Tibial artery (tissue), 4 donors: ENCODE measurements around the gene KLHL1.
"Not testable (repeated sequence)": the region's sequence is repeated elsewhere in the genome, so short reads cannot be mapped to it uniquely, and the experiment has no call there.

Experiments used
- DNase-seq, 2 donors: peaks; one replicate each; pipeline ENCODE4 v3.0.0-alpha.2; 2019
- H3K27ac ChIP-seq, 2 donors: fragments of 200-600 bp; sonication (generic) in 1 of 2; 1 replicate in 1 of 2; 2 replicates in 1 of 2; pipeline ENCODE4 v1.5.1; 2018 to 2019; ENCODE audit warnings: mild to moderate bottlenecking in 1 of 2
- H3K27me3 ChIP-seq, 2 donors: fragments of 200-600 bp; sonication (generic) in 1 of 2; one replicate each; pipeline versions ENCODE4 v1.5.1 to v1.6.0; 2016 to 2019
- H3K36me3 ChIP-seq, 3 donors: fragments of 200-600 bp; sonication (generic) in 2 of 3; one replicate each; pipeline ENCODE4 v1.5.1; 2016 to 2019; ENCODE audit warnings: mild to moderate bottlenecking in 2 of 3
- H3K4me1 ChIP-seq, 4 donors: fragments of 200-600 bp; sonication (generic) in 2 of 4; 1 replicate in 3 of 4; 2 replicates in 1 of 4; pipeline ENCODE4 v1.5.1; 2016 to 2019
- H3K4me3 ChIP-seq, 2 donors: fragments of 200-600 bp; sonication (generic) in 1 of 2; 1 replicate in 1 of 2; 2 replicates in 1 of 2; pipeline ENCODE4 v1.5.1; 2018 to 2019; ENCODE audit warnings: mild to moderate bottlenecking in 2 of 2
- H3K9me3 ChIP-seq, 3 donors: fragments of 200-600 bp; sonication (generic) in 1 of 3; one replicate each; pipeline ENCODE4 v1.5.1; 2016 to 2019
- intact Hi-C: fragments of 100-400 bp; cut with DNase I; formaldehyde crosslinking; loops from one replicate; pipeline ENCODE4 v1.15.0; 2023; ENCODE audit warnings: low total_unique reads
- TF ChIP-seq, protein P1 (sequence below), 2 experiments: fragments of 200-600 bp in 1 of 2; fragments of 450-650 bp in 1 of 2; IDR thresholded peaks; one replicate each; pipeline ENCODE4 v1.5.1; 2017 to 2019; ENCODE audit warnings: antibody characterized with exemption in 2 of 2, mild to moderate bottlenecking in 1 of 2, moderate library complexity in 1 of 2

The KLHL1 gene, protein sequence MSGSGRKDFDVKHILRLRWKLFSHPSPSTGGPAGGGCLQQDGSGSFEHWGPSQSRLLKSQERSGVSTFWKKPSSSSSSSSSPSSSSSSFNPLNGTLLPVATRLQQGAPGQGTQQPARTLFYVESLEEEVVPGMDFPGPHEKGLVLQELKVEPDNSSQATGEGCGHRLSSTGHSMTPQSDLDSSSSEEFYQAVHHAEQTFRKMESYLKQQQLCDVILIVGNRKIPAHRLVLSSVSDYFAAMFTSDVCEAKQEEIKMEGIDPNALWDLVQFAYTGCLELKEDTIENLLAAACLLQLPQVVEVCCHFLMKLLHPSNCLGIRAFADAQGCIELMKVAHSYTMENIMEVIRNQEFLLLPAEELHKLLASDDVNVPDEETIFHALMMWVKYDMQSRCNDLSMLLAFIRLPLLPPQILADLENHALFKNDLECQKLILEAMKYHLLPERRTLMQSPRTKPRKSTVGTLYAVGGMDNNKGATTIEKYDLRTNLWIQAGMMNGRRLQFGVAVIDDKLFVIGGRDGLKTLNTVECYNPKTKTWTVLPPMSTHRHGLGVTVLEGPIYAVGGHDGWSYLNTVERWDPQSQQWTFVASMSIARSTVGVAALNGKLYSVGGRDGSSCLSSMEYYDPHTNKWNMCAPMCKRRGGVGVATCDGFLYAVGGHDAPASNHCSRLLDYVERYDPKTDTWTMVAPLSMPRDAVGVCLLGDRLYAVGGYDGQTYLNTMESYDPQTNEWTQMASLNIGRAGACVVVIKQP

DNA sequence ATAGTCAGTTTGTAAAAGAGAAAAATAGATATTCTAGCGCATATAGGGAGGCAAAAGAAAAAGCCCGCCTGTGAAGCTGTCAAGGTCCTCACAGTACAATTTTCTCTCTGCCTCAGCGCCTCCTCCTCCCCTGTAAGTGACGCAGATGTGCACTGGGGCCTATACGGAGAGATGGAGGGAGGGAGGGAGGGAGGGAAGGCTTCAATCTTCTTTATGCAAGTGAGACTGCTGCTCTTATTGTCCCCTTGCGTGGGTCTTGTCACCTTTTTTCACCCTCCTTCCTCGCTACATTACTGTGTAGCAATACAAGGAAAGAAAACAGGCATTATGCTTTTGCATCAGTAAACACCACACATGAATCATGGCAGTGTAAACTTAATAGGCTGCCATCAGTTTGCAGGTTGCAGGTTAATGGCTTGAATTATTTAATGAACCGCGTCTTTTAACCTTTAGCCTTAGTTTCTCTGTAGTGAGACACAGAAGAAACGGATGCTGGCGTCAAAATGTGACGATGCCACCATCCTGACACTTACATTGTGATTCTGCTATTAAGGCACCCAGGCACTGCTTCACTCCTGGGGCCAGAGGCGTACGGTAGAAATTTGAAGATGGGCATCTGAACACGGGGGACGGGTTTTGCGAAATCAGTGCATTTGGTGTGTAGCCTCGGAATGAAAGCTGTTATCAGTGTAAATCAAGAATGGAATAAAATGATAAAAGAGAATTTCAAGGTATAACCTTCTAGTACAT, at the start of gene KLHL1:
TSS of gene KLHL1 (minus strand) at position 97 of the 750 bp plus-strand sequence. CDS start 753 bp downstream, outside the sequence.
- peaks cover 0 to 7% (median 0%) of the 10 kb centered on the region in 4 donors for H3K4me1 ChIP-seq
- H3K27ac ChIP-seq: no peak within 1 kb of the TSS
- H3K9me3 ChIP-seq: no peaks in the 10 kb centered on the region
- peaks cover 0 to 8% of the 10 kb centered on the region in 2 donors for H3K27me3 ChIP-seq
- DNase-seq: no peak
- no peak within 1 kb of the TSS for H3K4me3 ChIP-seq
- intact Hi-C loops: no loop called here
- H3K36me3 ChIP-seq: no peaks in the 10 kb centered on the region
- TF ChIP-seq, protein P1, sequence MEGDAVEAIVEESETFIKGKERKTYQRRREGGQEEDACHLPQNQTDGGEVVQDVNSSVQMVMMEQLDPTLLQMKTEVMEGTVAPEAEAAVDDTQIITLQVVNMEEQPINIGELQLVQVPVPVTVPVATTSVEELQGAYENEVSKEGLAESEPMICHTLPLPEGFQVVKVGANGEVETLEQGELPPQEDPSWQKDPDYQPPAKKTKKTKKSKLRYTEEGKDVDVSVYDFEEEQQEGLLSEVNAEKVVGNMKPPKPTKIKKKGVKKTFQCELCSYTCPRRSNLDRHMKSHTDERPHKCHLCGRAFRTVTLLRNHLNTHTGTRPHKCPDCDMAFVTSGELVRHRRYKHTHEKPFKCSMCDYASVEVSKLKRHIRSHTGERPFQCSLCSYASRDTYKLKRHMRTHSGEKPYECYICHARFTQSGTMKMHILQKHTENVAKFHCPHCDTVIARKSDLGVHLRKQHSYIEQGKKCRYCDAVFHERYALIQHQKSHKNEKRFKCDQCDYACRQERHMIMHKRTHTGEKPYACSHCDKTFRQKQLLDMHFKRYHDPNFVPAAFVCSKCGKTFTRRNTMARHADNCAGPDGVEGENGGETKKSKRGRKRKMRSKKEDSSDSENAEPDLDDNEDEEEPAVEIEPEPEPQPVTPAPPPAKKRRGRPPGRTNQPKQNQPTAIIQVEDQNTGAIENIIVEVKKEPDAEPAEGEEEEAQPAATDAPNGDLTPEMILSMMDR (IDR thresholded peaks at IDR 0.05): no peak

DNA sequence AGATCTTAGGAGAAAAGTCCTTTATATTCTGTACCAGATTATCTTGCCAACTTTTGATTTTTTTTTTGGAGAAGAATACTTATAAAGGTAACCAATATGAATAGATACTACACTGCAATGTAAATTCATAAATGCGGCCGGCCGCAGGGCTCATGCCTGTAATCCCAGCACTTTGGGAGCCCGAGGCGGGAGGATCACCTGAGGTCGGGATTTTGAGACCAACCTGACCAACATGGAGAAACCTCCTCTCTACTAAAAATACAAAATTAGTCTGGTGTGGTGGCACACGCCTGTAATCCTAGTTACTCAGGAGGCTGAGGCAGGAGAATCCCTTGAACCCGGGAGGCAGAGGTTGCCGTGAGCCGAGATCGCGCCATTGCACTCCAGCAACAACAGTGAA, 34.4 kb upstream of the KLHL1 start:
- H3K9me3 ChIP-seq, H3K27me3 ChIP-seq, H3K27ac ChIP-seq, intact Hi-C loops, DNase-seq, H3K36me3 ChIP-seq, H3K4me1 ChIP-seq, H3K4me3 ChIP-seq: not testable (repeated sequence)

DNA sequence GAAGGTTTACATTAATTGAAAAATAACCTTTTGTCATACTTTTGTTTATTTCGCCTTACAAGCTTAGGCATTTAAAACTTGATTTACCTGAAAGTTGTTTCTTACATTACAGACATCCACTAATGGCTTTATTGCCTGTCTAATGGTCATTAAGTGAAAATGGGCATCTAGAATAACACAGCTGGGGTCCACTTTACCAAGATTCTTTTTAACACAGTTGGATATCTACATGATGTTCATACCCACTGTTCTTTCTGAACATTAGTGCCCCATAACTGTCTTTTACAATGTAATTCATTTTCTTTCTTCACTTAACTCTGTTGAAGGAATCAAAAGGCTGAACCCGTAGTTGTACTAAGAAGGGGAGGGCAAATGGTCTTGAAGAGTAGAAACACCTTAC, 19.8 kb upstream of the KLHL1 start:
- TF ChIP-seq, protein P1 (IDR thresholded peaks at IDR 0.05): no peak
- Histone ChIP-seq H3K4me3 (no peak overlapping the region), H3K27me3 (no peaks in the 10 kb centered on the region), H3K36me3 (no peaks in the 10 kb centered on the region), H3K4me1 (no peaks in the 10 kb centered on the region), H3K27ac (no peak overlapping the region), H3K9me3 (no peaks in the 10 kb centered on the region)
- intact Hi-C loops: no loop called here
- no peak for DNase-seq

DNA sequence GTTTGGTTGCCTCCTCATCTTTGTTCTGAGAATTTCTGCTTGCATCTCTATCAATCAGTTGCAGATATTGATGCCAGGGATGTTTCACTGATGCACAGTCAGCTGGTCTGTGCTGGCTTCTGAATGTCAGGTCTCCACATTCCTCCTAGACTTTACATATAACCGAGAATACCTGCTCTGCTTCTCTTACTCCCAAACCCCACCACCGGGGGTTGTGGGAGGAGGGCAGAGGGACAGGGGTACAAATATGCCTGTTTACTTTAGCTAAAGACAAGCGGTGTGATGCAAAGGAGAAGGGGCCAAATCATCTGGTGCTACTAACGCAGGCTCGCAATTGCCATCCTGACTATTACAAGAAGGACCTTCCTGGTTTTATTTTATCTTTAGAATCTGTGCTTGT, 17.4 kb upstream of the KLHL1 start:
- Histone ChIP-seq H3K4me3 (no peak overlapping the region), H3K27ac (no peak overlapping the region), H3K36me3 (no peaks in the 10 kb centered on the region), H3K4me1 (no peaks in the 10 kb centered on the region), H3K9me3 (no peaks in the 10 kb centered on the region), H3K27me3 (no peaks in the 10 kb centered on the region)
- DNase-seq: no peak
- intact Hi-C loops: no loop called here
- TF ChIP-seq, protein P1 (IDR thresholded peaks at IDR 0.05): no peak

DNA sequence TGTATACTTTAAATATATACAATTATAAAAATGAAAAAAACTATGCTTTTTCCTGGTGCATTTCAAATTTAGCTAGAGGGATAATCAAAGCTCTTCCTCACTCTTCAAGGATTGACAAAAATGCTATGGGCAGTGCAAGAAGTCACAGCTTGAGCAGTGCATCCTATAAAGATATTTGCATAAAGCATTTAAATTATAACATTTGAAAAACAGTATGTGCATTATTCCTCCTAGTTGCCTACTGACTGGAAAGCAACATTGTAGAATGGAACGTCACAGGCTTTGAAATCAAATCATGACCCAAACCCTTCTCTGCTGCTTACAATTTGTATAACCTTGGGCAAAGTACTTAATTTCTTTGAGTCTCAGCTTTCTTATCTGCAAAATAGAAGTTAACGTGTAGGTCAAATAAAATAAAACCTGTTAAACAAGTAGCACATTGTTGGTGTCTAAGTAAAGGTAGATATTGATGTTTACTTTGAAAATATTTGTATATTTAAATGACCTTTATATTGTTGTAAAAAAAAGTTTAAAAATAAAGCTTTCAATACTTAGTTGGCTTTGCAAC, 9.2 kb upstream of the KLHL1 start:
- Histone ChIP-seq H3K4me3 (no peak overlapping the region), H3K4me1 (no peaks in the 10 kb centered on the region), H3K9me3 (no peaks in the 10 kb centered on the region), H3K27ac (no peak overlapping the region), H3K27me3 (no peaks in the 10 kb centered on the region), H3K36me3 (no peaks in the 10 kb centered on the region)
- DNase-seq: no peak
- intact Hi-C loops: no loop called here
- TF ChIP-seq, protein P1 (IDR thresholded peaks at IDR 0.05): no peak
